ENCODE data around the gene CHCHD6.

Gene CHCHD6

DNA sequence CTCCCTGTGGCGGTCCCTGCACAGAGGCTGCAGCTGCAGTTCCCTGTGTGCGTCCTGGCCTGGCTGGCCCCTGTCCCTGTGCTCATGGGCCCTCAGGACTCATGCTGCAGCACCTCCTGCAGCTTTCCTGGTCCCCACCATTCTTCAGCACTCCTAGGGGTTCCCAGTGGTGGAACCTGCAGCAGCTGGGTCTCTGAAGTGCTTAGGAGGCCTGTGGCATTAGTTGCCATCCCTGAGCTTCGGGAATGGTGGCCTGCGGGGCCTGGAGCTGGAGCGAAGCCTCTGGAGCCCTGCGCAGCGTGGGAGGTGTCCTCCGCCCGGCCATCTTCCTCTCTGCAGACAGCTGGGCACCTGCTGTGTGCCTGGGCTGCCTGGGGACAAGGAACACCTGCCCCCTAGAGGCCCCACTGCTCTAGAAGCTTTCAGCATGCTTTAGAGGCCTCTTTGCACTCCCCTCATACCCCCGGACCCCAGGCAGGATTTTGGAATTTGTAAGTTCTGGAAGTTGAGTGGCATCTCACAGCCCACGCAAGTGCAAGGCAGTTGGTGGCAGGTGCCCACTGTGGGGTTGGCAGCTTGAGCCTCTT lies 292.0 kb downstream of the CHCHD6 start:
- Mint-ChIP-seq H3K9me3 (no peaks in the 10 kb centered on the region), H3K4me1 (peaks cover 30% of the 10 kb centered on the region), H3K27me3 (no peaks in the 10 kb centered on the region), H3K4me3 (no peak overlapping the region), H3K27ac (no peak overlapping the region), H3K36me3 (peaks cover 26% of the 10 kb centered on the region)
- ATAC-seq: no peak

DNA sequence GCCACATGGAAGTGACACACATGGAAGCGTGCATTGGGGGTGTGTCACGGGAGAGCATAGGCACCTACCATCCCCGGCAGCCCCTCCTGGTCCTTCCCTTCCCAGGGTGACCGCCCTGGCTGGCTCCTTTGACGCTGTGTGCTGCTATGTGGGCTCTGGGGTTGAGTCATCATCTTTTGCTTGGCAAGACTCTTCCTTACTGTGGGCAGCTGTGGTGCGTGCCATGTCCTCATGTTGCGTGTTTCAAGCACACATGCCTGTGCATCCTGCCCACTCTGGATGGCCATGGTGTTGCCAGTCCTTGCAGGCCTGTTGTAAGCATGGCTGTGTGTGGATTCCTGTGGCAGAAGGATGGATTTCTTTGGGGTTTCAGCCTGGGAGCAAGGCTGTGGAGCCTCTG lies 292.9 kb downstream of the CHCHD6 start:
- Mint-ChIP-seq H3K4me3 (no peak overlapping the region), H3K36me3 (peaks cover 23% of the 10 kb centered on the region), H3K27ac (no peak overlapping the region), H3K9me3 (no peaks in the 10 kb centered on the region), H3K27me3 (no peaks in the 10 kb centered on the region), H3K4me1 (peaks cover 30% of the 10 kb centered on the region)
- ATAC-seq: no peak

DNA sequence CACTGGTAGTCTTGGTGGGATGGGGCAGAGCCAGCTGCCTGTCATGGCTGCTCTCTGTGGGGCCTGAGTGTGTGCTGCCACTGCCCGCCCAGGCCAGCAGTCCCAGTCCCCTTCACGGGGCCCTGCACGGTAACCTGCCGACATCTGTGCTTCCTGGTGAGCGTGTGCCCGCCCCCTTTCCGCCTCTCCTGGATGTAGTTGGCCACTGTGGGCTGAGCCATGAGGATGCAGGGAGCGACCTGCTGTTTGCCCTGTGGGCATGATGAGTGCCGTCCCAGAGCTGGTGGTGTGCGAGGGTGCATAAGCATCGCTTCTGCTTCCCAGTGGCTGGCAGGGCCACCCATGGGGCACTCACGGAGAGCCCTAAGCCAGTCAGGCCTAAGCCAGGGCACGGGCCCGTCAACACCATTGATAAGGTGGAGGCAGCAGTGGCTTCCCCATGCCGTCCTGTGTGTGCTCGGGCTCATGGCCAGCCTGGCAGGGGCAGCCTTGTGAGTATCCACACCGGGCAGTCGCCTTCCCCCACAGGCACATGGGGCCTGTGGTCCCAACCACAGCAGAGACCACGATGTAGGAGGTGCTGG lies 293.5 kb downstream of the CHCHD6 start:
- Mint-ChIP-seq H3K4me1 (peaks cover 36% of the 10 kb centered on the region), H3K27ac (no peak overlapping the region), H3K4me3 (no peak overlapping the region), H3K36me3 (peaks cover 24% of the 10 kb centered on the region), H3K27me3 (no peaks in the 10 kb centered on the region), H3K9me3 (no peaks in the 10 kb centered on the region)
- no peak for ATAC-seq

DNA sequence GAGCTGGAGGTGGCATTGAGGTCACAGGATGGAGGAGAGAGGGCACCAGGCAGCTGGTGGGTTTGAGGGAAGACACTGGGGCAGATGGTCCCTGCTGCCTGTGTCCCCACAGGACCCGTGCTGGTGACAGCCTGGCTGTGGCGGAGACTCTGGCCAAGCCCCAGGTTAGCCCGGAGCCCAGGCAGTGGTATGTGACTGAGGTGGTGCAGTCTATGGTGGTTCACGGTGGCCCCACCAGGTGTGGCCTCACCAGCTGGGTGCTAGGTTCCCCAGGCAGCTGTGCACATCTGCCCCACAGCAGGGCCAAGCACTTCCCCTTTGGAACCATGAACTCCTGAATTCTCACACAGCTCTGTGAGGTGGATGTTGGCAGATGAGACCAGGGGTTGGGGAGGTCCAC lies 294.3 kb downstream of the CHCHD6 start:
- Mint-ChIP-seq H3K4me3 (no peak overlapping the region), H3K4me1 (peaks cover 39% of the 10 kb centered on the region), H3K27me3 (no peaks in the 10 kb centered on the region), H3K9me3 (no peaks in the 10 kb centered on the region), H3K27ac (no peak overlapping the region), H3K36me3 (peaks cover 25% of the 10 kb centered on the region)
- no peak for ATAC-seq

DNA sequence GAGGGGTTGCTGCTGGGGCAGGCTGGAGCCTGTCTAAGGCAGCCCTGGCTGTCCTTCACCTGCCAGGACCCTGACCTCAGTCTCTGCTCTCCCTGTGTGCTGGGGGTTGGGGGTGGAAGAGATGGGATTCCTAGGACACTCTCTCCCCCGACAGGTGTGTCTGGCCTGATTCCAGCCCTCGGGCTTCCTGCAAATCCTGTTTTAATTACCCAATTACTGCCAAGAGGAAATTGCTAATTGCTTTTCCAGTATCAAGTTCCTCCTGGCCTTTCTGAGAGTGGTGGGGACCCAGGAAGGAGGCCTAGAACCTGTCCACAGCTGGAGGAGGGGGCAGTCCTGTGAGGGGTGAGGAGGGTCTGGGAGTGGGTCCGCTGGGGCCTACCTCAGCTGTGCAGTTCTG lies 294.7 kb downstream of the CHCHD6 start:
- Mint-ChIP-seq H3K27me3 (no peaks in the 10 kb centered on the region), H3K9me3 (no peaks in the 10 kb centered on the region), H3K4me1 (peaks cover 38% of the 10 kb centered on the region), H3K36me3 (peaks cover 21% of the 10 kb centered on the region), H3K4me3 (no peak overlapping the region), H3K27ac (no peak overlapping the region)
- no peak for ATAC-seq

DNA sequence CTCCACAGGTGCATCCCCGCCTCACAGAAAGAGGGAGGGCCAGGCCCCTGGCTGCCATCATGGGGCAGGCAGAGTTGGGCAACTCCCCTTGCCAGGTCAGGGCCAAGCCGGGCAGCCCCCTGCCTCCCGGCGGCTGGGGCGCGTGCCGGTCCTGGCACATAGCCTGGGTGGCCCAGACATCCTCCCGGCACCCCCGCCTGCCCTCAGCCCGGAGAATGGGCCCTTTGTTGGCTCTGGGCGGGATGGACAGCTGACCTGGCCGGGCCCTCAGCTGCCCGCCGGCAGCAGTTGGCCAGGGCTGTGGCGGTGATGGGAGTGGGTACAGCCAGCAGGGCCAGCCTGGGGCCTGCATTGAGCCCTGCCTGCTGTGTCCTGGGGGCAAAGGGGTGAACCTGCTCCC lies 295.3 kb downstream of the CHCHD6 start:
- Mint-ChIP-seq H3K9me3 (no peaks in the 10 kb centered on the region), H3K4me3 (no peak overlapping the region), H3K27ac (no peak overlapping the region), H3K27me3 (no peaks in the 10 kb centered on the region), H3K4me1 (peaks cover 32% of the 10 kb centered on the region), H3K36me3 (peaks cover 21% of the 10 kb centered on the region)
- no peak for ATAC-seq

DNA sequence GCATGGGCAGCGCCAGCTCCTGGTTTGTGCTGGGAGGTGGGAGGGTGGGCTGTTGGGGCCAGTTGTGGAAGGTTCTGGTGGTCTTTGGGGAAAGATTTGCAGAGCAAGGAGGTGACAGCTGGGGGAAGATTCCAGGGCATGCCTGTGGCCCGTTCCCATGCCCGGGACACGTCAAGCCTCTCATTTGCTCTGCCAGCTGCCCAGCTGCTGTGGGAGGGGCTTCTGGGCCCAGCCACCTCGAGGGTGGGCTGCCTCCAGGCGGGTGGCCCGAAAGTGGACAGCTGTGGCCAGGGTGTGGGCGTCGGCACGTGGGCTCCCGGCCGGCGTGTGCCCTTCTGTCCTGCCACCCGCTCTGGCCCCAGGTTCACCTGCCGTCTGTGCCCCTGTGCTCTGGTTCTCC lies 296.1 kb downstream of the CHCHD6 start:
- H3K4me1 Mint-ChIP-seq: peaks cover 24% of the 10 kb centered on the region
- peaks cover 22% of the 10 kb centered on the region for H3K36me3 Mint-ChIP-seq
- no peaks in the 10 kb centered on the region for H3K9me3 Mint-ChIP-seq
- H3K27ac Mint-ChIP-seq: no peak overlapping the region
- ATAC-seq: no peak
- H3K27me3 Mint-ChIP-seq: no peaks in the 10 kb centered on the region
- H3K4me3 Mint-ChIP-seq: no peak overlapping the region

DNA sequence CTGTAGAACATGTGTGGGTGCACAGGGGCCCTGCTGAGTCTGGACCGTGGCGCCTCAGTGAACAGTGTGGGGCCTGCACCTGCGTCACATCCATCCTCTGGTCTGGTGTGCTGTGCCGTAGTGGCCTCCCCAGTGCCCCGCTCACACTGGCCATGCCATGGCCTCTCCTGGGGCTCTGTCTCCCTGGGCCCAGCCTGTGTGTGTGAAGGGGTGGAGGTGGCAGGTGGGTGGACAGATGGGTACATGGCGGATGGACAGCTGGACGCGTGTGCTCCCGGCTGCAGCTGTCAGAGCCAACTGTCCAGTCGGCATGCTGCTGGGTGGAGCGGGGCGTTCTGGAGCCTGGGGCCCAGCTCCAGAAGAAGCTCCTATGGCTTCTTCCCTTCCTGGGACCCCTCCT lies 296.7 kb downstream of the CHCHD6 start:
- Mint-ChIP-seq H3K9me3 (no peaks in the 10 kb centered on the region), H3K36me3 (peaks cover 22% of the 10 kb centered on the region), H3K4me1 (peaks cover 19% of the 10 kb centered on the region), H3K27me3 (no peaks in the 10 kb centered on the region), H3K27ac (no peak overlapping the region), H3K4me3 (no peak overlapping the region)
- no peak for ATAC-seq

DNA sequence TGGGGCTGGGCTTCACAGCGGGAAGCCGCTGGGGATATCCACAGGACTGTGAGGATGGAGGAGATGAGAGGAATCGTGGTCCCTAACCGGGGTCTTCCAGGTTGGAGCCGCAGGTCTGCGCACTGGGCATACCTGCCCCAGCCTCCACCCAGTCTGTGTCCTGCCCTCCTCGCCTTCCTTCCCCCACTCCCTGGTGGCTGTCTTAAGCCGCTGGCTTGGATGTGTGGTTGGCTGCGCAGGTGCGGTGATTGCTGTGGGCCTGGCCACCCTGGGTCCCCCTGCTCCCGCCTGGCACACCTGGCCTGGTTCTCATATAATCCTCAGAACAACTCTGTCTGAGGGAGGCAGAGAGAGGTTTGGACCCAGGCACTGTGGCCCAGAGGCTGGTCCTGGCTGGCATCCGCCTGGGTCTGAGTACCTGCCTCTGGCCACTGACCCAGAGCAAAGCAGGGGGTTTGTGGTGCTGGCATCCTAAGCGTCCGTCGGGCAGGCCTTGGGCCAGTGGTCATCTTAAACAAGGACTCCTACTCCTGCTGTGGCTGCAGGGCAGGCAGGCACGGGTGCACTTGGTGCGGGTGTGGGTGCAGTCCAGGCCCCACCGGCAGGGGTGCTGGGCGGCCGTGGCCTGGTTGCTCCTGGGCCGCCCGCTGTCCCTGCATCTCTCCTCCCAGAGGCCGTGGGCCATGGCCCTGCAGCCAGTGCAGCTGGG lies 297.6 kb downstream of the CHCHD6 start:
- H3K9me3 Mint-ChIP-seq: no peaks in the 10 kb centered on the region
- ATAC-seq: no peak
- no peaks in the 10 kb centered on the region for H3K27me3 Mint-ChIP-seq
- peaks cover 19% of the 10 kb centered on the region for H3K4me1 Mint-ChIP-seq
- H3K27ac Mint-ChIP-seq: no peak overlapping the region
- H3K4me3 Mint-ChIP-seq: no peak overlapping the region
- H3K36me3 Mint-ChIP-seq: peaks cover 23% of the 10 kb centered on the region

DNA sequence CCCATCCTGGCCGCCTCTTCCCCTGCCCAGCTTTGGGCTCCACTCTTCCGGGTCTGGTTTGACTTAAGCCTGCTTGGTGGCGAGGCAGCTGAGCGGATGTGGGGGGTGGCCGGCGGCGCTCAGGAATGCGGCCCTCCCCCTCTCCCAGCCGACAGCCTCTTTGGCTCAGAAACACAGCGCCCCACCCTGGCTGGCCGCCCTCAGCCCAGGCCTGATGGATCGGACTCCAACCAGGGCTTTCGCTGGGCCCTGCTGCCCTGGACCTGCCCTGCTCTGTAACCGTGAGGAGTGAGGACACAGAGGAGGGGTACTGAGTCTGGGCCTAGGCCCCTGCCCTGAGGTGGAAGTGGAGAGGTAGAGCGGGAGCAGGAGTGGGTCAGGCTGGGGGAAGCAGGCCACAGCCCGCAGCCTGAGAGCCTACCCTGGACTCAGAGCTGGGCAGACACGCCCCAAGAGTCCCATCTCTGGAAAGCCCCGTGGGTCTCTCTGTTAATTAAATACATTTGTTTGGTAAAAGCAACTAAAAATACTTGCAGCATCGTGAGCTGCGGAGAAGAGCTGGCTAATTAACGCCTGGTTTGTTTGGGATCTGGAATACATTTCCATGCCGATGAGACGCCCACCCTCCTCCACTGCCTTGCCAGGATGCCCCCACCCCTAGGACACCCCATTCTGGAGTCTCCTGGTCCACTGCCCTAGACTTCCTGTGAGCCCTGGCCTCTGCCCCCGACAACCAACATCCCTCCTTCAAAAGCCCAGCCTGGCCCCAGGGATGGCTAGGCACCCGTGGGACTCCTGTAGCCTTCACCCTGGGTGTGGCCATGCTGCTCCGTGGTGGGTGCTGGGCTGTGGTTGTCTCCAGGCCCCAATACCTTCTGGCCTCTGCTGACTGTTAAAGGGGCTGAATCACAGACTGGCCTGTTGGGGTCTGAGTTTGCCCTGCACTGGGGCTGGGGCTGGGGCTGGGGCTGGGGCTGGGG lies 298.4 kb downstream of the CHCHD6 start:
- no peak for ATAC-seq

DNA sequence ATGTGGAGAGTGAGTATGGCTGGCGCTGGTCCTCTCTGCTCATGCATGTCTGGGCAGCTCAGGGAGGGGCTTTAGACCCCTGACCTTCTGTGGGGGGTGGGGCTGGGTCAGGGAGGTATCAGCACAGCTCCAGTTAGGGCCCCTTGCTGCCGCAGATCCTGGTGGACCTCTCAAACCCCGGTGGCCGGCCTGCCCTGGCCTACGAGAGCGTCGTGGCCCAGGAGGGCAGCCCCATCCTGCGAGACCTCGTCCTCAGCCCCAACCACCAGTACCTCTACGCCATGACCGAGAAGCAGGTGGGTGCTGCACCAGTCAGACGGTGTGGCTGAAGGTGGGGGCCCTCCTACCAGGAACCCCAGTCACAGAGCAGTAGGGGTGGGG lies 299.1 kb downstream of the CHCHD6 start:
- Mint-ChIP-seq H3K4me3 (no peak overlapping the region), H3K27ac (no peak overlapping the region), H3K9me3 (no peaks in the 10 kb centered on the region), H3K27me3 (no peaks in the 10 kb centered on the region), H3K36me3 (peaks cover 23% of the 10 kb centered on the region), H3K4me1 (peaks cover 16% of the 10 kb centered on the region)
- no peak for ATAC-seq

More for the DNA sequence above, 298.4 kb downstream of the CHCHD6 start:
- Mint-ChIP-seq H3K4me1 (peaks cover 23% of the 10 kb centered on the region), H3K9me3 (no peaks in the 10 kb centered on the region), H3K36me3 (peaks cover 27% of the 10 kb centered on the region), H3K4me3 (no peak overlapping the region), H3K27ac (no peak overlapping the region), H3K27me3 (no peaks in the 10 kb centered on the region)

DNA sequence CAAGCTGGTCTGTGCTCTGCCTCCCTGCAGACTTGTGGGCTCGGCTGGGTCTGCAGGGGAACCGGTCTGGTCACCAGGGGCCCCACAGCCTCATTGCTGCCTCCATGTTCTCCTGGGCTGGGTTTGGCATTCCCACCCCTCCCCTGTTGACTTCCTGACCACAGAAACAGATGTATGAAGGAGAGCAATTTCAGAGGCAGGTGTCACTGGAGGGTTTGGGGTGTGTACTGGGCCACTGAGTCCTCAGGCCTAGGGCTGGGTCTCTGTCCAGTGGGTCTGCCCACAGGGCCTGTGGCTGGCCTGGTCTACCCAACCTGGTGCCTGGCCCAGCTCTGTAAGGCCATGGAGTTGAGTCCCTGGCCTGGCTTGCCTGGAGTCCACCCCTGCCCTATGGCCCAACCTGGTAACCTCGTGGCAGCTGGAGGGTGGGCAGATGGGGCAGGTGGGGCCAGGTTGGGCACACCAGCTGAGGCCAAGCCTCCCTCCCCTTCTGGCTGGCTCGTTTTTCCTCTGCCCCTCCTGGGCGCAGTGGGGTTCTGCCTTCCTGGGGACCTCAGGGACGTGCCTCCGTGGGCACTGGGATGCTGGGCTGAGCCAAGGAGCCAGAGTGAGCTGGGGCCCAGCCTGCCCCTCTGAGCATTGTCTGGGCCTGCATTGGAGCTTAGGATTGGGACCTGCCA lies 299.7 kb downstream of the CHCHD6 start:
- ATAC-seq: no peak
- peaks cover 14% of the 10 kb centered on the region for H3K4me1 Mint-ChIP-seq
- H3K27ac Mint-ChIP-seq: no peak overlapping the region
- no peaks in the 10 kb centered on the region for H3K9me3 Mint-ChIP-seq
- H3K36me3 Mint-ChIP-seq: peaks cover 21% of the 10 kb centered on the region
- H3K4me3 Mint-ChIP-seq: no peak overlapping the region
- no peaks in the 10 kb centered on the region for H3K27me3 Mint-ChIP-seq

DNA sequence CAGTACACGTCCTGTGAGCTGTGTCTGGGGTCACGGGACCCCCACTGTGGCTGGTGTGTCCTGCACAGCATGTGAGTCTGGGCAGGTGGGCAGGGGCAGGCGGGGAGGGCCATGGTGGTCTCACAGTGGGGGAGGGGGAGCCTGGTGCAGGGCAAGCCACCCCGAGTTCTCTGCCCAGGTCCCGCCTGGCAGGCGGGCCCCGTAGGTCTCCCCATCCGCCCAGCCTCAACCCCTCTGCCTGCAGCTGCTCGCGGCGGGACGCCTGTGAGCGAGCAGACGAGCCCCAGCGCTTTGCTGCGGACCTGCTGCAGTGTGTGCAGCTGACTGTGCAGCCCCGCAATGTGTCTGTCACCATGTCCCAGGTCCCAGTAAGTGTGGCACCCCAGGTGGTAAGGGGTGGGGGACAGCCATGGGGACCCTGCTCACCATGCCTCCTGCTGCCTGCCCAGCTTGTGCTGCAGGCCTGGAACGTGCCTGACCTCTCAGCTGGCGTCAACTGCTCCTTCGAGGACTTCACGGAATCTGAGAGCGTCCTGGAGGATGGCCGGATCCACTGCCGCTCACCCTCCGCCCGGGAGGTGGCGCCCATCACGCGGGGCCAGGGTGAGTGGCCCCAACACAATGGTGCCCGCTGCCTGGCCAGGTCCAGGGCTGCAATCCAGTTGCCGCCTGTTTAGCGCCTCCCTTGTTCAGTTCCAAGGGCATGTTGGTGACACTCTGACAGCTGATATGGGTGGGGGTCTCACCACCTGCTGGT lies 300.8 kb downstream of the CHCHD6 start:
- peak; percentile 4 for ATAC-seq
- Mint-ChIP-seq H3K27me3 (no peaks in the 10 kb centered on the region), H3K9me3 (no peaks in the 10 kb centered on the region), H3K4me1 (peaks cover 14% of the 10 kb centered on the region), H3K27ac (no peak overlapping the region), H3K4me3 (no peak overlapping the region), H3K36me3 (peaks cover 21% of the 10 kb centered on the region)

DNA sequence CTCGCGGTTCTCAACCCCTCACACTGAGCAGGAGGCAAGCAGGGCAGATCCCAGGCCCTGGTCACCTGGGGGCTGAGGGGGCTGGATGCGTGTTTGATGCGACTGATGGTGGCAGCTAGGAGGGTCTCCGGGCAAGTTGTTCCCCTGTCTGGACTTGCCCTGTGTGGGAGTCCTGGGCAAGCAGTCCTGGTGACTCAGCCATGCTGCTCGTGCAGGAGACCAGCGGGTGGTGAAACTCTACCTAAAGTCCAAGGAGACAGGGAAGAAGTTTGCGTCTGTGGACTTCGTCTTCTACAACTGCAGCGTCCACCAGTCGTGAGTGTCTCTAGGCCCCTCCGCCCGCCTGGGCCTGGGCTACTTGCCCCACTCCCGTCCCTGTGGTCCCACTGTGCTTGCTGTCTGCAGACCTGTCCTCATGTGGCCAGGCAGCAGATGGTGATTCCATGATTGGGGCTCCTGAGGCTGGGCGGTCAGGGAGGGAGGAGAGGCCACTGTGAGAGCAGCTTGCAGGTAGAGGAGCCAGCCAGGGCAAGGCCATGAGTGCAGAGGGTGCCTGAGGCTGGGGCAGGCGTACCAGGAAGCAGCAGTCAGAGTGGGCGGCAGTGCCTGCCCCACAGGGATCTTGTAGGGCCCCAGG lies 301.9 kb downstream of the CHCHD6 start:
- no peak for ATAC-seq
- peaks cover 21% of the 10 kb centered on the region for H3K36me3 Mint-ChIP-seq

More for the DNA sequence above, 301.9 kb downstream of the CHCHD6 start:
- Mint-ChIP-seq H3K27me3 (no peaks in the 10 kb centered on the region), H3K4me1 (peaks cover 14% of the 10 kb centered on the region), H3K27ac (no peak overlapping the region), H3K4me3 (no peak overlapping the region), H3K9me3 (no peaks in the 10 kb centered on the region)

All from stimulated activated memory B cell treated with anti-CD40 and anti-IgM and Interleukin-4, amounts not matched to agents 10 μg/mL and 1 μg/mL and 100 μg/mL, for 72 hours (primary cell).